Vagina (tissue), 1 donor: ENCODE data around the gene DDX11. TPM values are rescaled to one million over a fixed set of nuclear protein-coding genes. Genes with fewer than 3 reads are reported as not detected.

Source experiments
- small RNA-seq: library from RNA; depleted of rRNA; stranded (forward); fragments of <200 nt; gene quantifications from one replicate; pipeline ENCODE3, GENCODE V24; 2016
- total RNA-seq: library from RNA; depleted of rRNA; stranded (reverse); fragments of >200 nt; gene quantifications from one replicate; pipeline ENCODE4 v1.2.3, GENCODE V29; 2016

Gene DDX11
- total RNA-seq, 1 donor from 2014 or later: 35.4 TPM

Small RNAs within 50 kb of the gene (small RNA-seq; reads per million reads assigned to genes)
- not detected for gene RF00072

Other genes with a start within 250 kb of the DDX11 start
- 2.5 TPM for gene TSPAN11, start 147.1 kb upstream of the DDX11 start, total RNA-seq